OCI-LY1 (cell line): ENCODE data around the gene MAT1A.
"Not testable (repeated sequence)": the region's sequence is repeated elsewhere in the genome, so short reads cannot be mapped to it uniquely, and the experiment has no call there.

Source experiments
- EZH2 ChIP-seq: fragments of 200-600 bp; sonication (generic), shearing (Covaris generic); IDR thresholded peaks from 2 replicates; pipeline ENCODE4 v1.8.0; 2017; ENCODE audit warnings: borderline replicate concordance, mixed run types, mild to moderate bottlenecking, antibody characterized with exemption, low read length, moderate library complexity, mixed read lengths
- TF ChIP-seq, protein P1 (sequence below): fragments of 200-600 bp; sonication (generic), shearing (Covaris generic); IDR thresholded peaks from 2 replicates; pipeline ENCODE4 v1.5.1; 2017; ENCODE audit warnings: mild to moderate bottlenecking, antibody characterized with exemption, low read length, moderate library complexity, mixed read lengths

DNA sequence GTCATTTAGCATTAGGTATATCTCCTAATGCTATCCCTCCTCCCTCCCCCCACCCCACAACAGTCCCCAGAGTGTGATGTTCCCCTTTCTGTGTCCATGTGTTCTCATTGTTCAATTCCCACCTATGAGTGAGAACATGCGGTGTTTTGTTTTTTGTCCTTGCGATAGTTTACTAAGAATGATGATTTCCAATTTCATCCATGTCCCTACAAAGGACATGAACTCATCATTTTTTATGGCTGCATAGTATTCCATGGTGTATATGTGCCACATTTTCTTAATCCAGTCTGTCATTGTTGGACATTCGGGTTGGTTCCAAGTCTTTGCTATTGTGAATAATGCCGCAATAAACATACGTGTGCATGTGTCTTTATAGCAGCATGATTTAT, 66.4 kb downstream of the MAT1A start:
- TF ChIP-seq, protein P1, sequence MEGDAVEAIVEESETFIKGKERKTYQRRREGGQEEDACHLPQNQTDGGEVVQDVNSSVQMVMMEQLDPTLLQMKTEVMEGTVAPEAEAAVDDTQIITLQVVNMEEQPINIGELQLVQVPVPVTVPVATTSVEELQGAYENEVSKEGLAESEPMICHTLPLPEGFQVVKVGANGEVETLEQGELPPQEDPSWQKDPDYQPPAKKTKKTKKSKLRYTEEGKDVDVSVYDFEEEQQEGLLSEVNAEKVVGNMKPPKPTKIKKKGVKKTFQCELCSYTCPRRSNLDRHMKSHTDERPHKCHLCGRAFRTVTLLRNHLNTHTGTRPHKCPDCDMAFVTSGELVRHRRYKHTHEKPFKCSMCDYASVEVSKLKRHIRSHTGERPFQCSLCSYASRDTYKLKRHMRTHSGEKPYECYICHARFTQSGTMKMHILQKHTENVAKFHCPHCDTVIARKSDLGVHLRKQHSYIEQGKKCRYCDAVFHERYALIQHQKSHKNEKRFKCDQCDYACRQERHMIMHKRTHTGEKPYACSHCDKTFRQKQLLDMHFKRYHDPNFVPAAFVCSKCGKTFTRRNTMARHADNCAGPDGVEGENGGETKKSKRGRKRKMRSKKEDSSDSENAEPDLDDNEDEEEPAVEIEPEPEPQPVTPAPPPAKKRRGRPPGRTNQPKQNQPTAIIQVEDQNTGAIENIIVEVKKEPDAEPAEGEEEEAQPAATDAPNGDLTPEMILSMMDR = not testable (repeated sequence)
- TF ChIP-seq EZH2 = not testable (repeated sequence)
